OCI-LY3 (cell line): ENCODE data around the gene ZNF112.

Experiments
- H2AFZ ChIP-seq: fragments of 200-600, 300-600 bp; shearing (Covaris generic); 2 replicates; pipeline ENCODE4 v1.6.0; 2014; ENCODE audit warnings: antibody characterized with exemption, low read depth, low read length
- H3K27ac ChIP-seq: fragments of 200-600, 300-600 bp; sonication (generic); 2 replicates; pipeline ENCODE4 v1.5.1; 2014; ENCODE audit warnings: mild to moderate bottlenecking, low read length, moderate library complexity, mixed read lengths
- H3K27me3 ChIP-seq: fragments of 200-600, 300-600 bp; sonication (generic); 2 replicates; pipeline ENCODE4 v1.6.1; 2014; ENCODE audit warnings: low read depth, low read length, mixed read lengths
- H3K36me3 ChIP-seq: fragments of 200-600, 300-600 bp; sonication (generic); replicated peaks from 2 replicates; pipeline ENCODE3; 2014; ENCODE audit warnings: low read depth, low read length, mixed read lengths
- H3K4me1 ChIP-seq: fragments of 300-600, 200-600 bp; sonication (generic); 2 replicates; pipeline ENCODE4 v1.6.1; 2014; ENCODE audit warnings: low read length, mixed read lengths
- H3K4me2 ChIP-seq: fragments of 200-600, 300-600 bp; sonication (generic); 2 replicates; pipeline ENCODE4 v1.6.1; 2014; ENCODE audit warnings: low read length, mixed read lengths
- H3K4me3 ChIP-seq: fragments of 300-600, 200-600 bp; sonication (generic); 2 replicates; pipeline ENCODE4 v1.5.1; 2014; ENCODE audit warnings: antibody characterized with exemption, mild to moderate bottlenecking, low read length, moderate library complexity
- H3K79me2 ChIP-seq: fragments of 300-600, 200-600 bp; shearing (Covaris generic); 2 replicates; pipeline ENCODE4 v1.6.1; 2014; ENCODE audit warnings: mild to moderate bottlenecking, low read length, mixed read lengths
- H3K9ac ChIP-seq: fragments of 300-600, 200-600 bp; shearing (Covaris generic); 2 replicates; pipeline ENCODE4 v1.6.0; 2014; ENCODE audit warnings: mild to moderate bottlenecking, low read length, moderate library complexity
- H3K9me3 ChIP-seq: fragments of 200-600, 300-600 bp; shearing (Covaris generic); 2 replicates; pipeline ENCODE4 v1.6.1; 2014; ENCODE audit warnings: low read length, mixed read lengths; ENCODE audit not compliant: insufficient read depth
- H4K20me1 ChIP-seq: fragments of 200-600, 300-600 bp; sonication (generic); 2 replicates; pipeline ENCODE4 v1.6.1; 2016; ENCODE audit warnings: low read length, mixed read lengths; ENCODE audit not compliant: insufficient read depth
- CTCF ChIP-seq: fragments of 200-600, 300-600 bp; sonication (generic); IDR thresholded peaks from 2 replicates; pipeline ENCODE4 v1.5.1; 2014; ENCODE audit warnings: antibody characterized with exemption, low read length, low read depth
- EZH2phosphoT487 ChIP-seq: fragments of 200-600 bp; shearing (Covaris generic); IDR thresholded peaks from 2 replicates; pipeline ENCODE4 v1.6.1; 2018; ENCODE audit warnings: antibody characterized with exemption, mixed run types, low read depth

Gene ZNF112

GRCh38 chr19:44371815-44372480 is 15.5 kb upstream of the ZNF112 start:
- no peak overlapping the region for H2AFZ ChIP-seq

GRCh38 chr19:44367024-44367423 is 10.5 kb upstream of the ZNF112 start:
- TF ChIP-seq EZH2phosphoT487 (no peak), CTCF (no peak)
- Histone ChIP-seq H3K9me3 (no peaks in the 10 kb centered on the region), H3K4me3 (no peak overlapping the region), H3K79me2 (no peaks in the 10 kb centered on the region), H3K27ac (no peak overlapping the region), H3K9ac (no peak overlapping the region), H3K4me1 (no peaks in the 10 kb centered on the region), H2AFZ (no peak overlapping the region), H3K36me3 (no peaks in the 10 kb centered on the region), H4K20me1 (no peaks in the 10 kb centered on the region), H3K27me3 (no peaks in the 10 kb centered on the region), H3K4me2 (no peak overlapping the region)

More at GRCh38 chr19:44371815-44372480, 15.5 kb upstream of the ZNF112 start:
- Histone ChIP-seq H3K36me3 (no peaks in the 10 kb centered on the region), H3K4me3 (no peak overlapping the region), H3K4me2 (no peak overlapping the region), H3K9me3 (no peaks in the 10 kb centered on the region), H3K9ac (no peak overlapping the region), H3K79me2 (no peaks in the 10 kb centered on the region), H4K20me1 (no peaks in the 10 kb centered on the region), H3K27ac (no peak overlapping the region), H3K27me3 (no peaks in the 10 kb centered on the region), H3K4me1 (no peaks in the 10 kb centered on the region)
- TF ChIP-seq EZH2phosphoT487: no peak
- TF ChIP-seq CTCF: no peak

- no peak overlapping the region for H3K4me2 ChIP-seq
- no peaks in the 10 kb centered on the region for H3K27me3 ChIP-seq
- H3K4me1 ChIP-seq: peaks cover 11% of the 10 kb centered on the region
- H3K79me2 ChIP-seq: no peaks in the 10 kb centered on the region
- no peaks in the 10 kb centered on the region for H3K36me3 ChIP-seq
- H3K9ac ChIP-seq: no peak overlapping the region
- H3K9me3 ChIP-seq: peaks cover 6% of the 10 kb centered on the region; the same call in 1 of the 2 replicates
- no peak overlapping the region for H3K27ac ChIP-seq
- no peaks in the 10 kb centered on the region for H4K20me1 ChIP-seq
- H3K4me3 ChIP-seq: no peak overlapping the region
- TF ChIP-seq CTCF: no peak
- no peak for TF ChIP-seq EZH2phosphoT487
- H2AFZ ChIP-seq: no peak overlapping the region
These were observed 9.9 kb downstream of the ZNF112 start for GRCh38 chr19:44346556-44346955.

GRCh38 chr19:44345959-44346358 is 10.5 kb downstream of the ZNF112 start:
- no peaks in the 10 kb centered on the region for H3K36me3 ChIP-seq
- H3K79me2 ChIP-seq: no peaks in the 10 kb centered on the region
- no peak overlapping the region for H3K27ac ChIP-seq
- no peak overlapping the region for H3K4me2 ChIP-seq
- H3K27me3 ChIP-seq: no peaks in the 10 kb centered on the region
- H3K9me3 ChIP-seq: peaks cover 6% of the 10 kb centered on the region; the same call in 1 of the 2 replicates
- no peak overlapping the region for H2AFZ ChIP-seq
- peaks cover 11% of the 10 kb centered on the region for H3K4me1 ChIP-seq
- H3K4me3 ChIP-seq: no peak overlapping the region
- H4K20me1 ChIP-seq: no peaks in the 10 kb centered on the region
- TF ChIP-seq EZH2phosphoT487 (no peak), CTCF (no peak)
- no peak overlapping the region for H3K9ac ChIP-seq
